Loucy (cell line): ENCODE measurements around the gene CYP2A7.
"Not testable (repeated sequence)": the region's sequence is repeated elsewhere in the genome, so short reads cannot be mapped to it uniquely, and the experiment has no call there.

Experiments used
- H2AFZ ChIP-seq: fragments of 200-600 bp; sonication (generic); 2 replicates; pipeline ENCODE4 v1.6.0; 2016; ENCODE audit warnings: antibody characterized with exemption, mild to moderate bottlenecking, low read length, moderate library complexity
- H3F3A ChIP-seq: fragments of 200-600 bp; 2 replicates; pipeline ENCODE4 v1.6.0; 2016; ENCODE audit warnings: antibody characterized with exemption, low read depth, mild to moderate bottlenecking
- H3K27me3 ChIP-seq: fragments of 200-600 bp; sonication (generic); 2 replicates; pipeline ENCODE4 v1.6.1; 2014; ENCODE audit warnings: low read length, mild to moderate bottlenecking; ENCODE audit not compliant: insufficient read depth, poor library complexity, severe bottlenecking
- H3K36me3 ChIP-seq: fragments of 200-600 bp; sonication (generic); 2 replicates; pipeline ENCODE4 v1.6.1; 2016; ENCODE audit warnings: low read length; ENCODE audit not compliant: insufficient read depth
- H3K4me1 ChIP-seq: fragments of 200-600 bp; sonication (generic); 2 replicates; pipeline ENCODE4 v1.5.1; 2014; ENCODE audit warnings: low read length, mild to moderate bottlenecking; ENCODE audit not compliant: insufficient read depth, poor library complexity, severe bottlenecking
- H3K4me2 ChIP-seq: fragments of 200-600 bp; sonication (generic); 2 replicates; pipeline ENCODE4 v1.6.0; 2014; ENCODE audit warnings: antibody characterized with exemption, low read length, low read depth, mild to moderate bottlenecking; ENCODE audit not compliant: poor library complexity, severe bottlenecking
- H3K4me3 ChIP-seq: fragments of 200-600 bp; sonication (generic); 2 replicates; pipeline ENCODE4 v1.5.1; 2014; ENCODE audit warnings: low read length, mild to moderate bottlenecking, mixed read lengths; ENCODE audit not compliant: poor library complexity, severe bottlenecking
- H3K79me2 ChIP-seq: fragments of 200-600 bp; sonication (generic); 2 replicates; pipeline ENCODE4 v1.6.1; 2014; ENCODE audit warnings: low read length; ENCODE audit not compliant: insufficient read depth
- H3K9ac ChIP-seq: fragments of 200-600 bp; sonication (generic); 2 replicates; pipeline ENCODE4 v1.6.0; 2014; ENCODE audit warnings: mild to moderate bottlenecking, low read depth, low read length, moderate library complexity; ENCODE audit not compliant: poor library complexity, severe bottlenecking
- H3K9me2 ChIP-seq: fragments of 200-600 bp; sonication (generic); replicated peaks from 2 replicates; pipeline ENCODE4 v1.6.1; 2016; ENCODE audit warnings: low read depth, low read length, mixed read lengths
- H3K9me3 ChIP-seq: fragments of 200-600 bp; sonication (generic); 2 replicates; pipeline ENCODE4 v1.6.1; 2014; ENCODE audit warnings: mild to moderate bottlenecking, antibody characterized with exemption, low read length, low read depth; ENCODE audit not compliant: insufficient read depth
- H4K20me1 ChIP-seq: fragments of 200-600 bp; sonication (generic); 2 replicates; pipeline ENCODE4 v1.6.0; 2014; ENCODE audit warnings: antibody characterized with exemption, low read length, mild to moderate bottlenecking; ENCODE audit not compliant: insufficient read depth, poor library complexity, severe bottlenecking
- EZH2phosphoT487 ChIP-seq: fragments of 200-600 bp; IDR thresholded peaks from 2 replicates; pipeline ENCODE4 v1.6.1; 2018; ENCODE audit warnings: antibody characterized with exemption, mild to moderate bottlenecking, moderate library complexity, borderline replicate concordance
- TF ChIP-seq, protein P1 (sequence below): fragments of 200-600 bp; sonication (generic); conservative IDR thresholded peaks from 2 replicates; pipeline ENCODE4 v1.5.1; 2014; ENCODE audit warnings: mild to moderate bottlenecking, antibody characterized with exemption, low read length

CYP2A7 gene

DNA sequence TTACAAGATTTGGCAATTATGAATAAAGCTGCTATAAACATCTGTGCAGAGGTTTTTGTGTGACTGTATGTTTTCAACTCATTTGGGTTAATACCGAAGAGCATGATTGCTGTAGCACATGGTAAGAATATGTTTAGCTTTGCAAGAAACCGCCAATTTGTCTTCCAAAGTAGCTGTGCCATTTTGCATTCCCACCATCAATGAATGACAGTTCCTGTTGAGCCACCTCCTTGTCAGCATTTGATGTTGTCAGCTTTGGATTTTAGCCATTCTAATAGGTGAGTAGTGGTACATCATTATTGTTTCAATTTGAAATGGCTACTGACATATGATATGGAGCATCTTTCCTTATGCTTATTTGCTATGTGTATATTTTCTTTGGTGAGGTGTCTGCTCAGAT is 8.2 kb downstream of the CYP2A7 start:
- not testable (repeated sequence) for H3K9me3 ChIP-seq, H4K20me1 ChIP-seq, H3K4me3 ChIP-seq, H3K36me3 ChIP-seq, H3K27me3 ChIP-seq, H3K4me2 ChIP-seq, H3K9ac ChIP-seq, H3K9me2 ChIP-seq, H3K4me1 ChIP-seq, H2AFZ ChIP-seq, H3F3A ChIP-seq, H3K79me2 ChIP-seq

DNA sequence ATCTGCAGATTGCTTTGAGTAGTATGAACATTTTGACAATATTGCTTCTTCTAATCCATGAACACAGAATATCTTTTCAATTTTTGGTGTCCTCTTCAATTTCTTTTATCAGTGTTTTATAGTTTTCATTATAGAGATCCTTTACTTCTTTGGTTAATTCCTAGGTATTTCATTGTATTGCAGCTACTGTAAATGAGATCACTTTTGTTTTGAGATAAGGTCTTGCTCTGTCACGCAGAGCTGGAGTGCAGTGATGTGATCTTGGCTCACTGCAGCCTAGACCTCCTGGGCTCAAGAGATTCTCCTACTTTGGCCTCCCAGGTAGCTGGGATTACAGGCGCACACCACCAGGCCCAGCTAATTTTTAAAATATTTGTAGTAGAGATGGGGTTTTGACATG is 9.8 kb downstream of the CYP2A7 start:
- H3K9ac ChIP-seq, result no peak overlapping the region
- no peak overlapping the region for H2AFZ ChIP-seq
- H3K27me3 ChIP-seq, result no peaks in the 10 kb centered on the region
- H3K4me1 ChIP-seq, result no peaks in the 10 kb centered on the region
- H4K20me1 ChIP-seq, result no peaks in the 10 kb centered on the region
- H3K9me2 ChIP-seq, result no peaks in the 10 kb centered on the region
- H3F3A ChIP-seq, result no peaks in the 10 kb centered on the region
- H3K79me2 ChIP-seq, result no peaks in the 10 kb centered on the region
- H3K36me3 ChIP-seq, result no peaks in the 10 kb centered on the region
- H3K4me3 ChIP-seq, result no peak overlapping the region
- no peaks in the 10 kb centered on the region for H3K9me3 ChIP-seq
- TF ChIP-seq, protein P1, sequence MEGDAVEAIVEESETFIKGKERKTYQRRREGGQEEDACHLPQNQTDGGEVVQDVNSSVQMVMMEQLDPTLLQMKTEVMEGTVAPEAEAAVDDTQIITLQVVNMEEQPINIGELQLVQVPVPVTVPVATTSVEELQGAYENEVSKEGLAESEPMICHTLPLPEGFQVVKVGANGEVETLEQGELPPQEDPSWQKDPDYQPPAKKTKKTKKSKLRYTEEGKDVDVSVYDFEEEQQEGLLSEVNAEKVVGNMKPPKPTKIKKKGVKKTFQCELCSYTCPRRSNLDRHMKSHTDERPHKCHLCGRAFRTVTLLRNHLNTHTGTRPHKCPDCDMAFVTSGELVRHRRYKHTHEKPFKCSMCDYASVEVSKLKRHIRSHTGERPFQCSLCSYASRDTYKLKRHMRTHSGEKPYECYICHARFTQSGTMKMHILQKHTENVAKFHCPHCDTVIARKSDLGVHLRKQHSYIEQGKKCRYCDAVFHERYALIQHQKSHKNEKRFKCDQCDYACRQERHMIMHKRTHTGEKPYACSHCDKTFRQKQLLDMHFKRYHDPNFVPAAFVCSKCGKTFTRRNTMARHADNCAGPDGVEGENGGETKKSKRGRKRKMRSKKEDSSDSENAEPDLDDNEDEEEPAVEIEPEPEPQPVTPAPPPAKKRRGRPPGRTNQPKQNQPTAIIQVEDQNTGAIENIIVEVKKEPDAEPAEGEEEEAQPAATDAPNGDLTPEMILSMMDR, result no peak
- TF ChIP-seq EZH2phosphoT487, result no peak
- H3K4me2 ChIP-seq, result no peak overlapping the region

DNA sequence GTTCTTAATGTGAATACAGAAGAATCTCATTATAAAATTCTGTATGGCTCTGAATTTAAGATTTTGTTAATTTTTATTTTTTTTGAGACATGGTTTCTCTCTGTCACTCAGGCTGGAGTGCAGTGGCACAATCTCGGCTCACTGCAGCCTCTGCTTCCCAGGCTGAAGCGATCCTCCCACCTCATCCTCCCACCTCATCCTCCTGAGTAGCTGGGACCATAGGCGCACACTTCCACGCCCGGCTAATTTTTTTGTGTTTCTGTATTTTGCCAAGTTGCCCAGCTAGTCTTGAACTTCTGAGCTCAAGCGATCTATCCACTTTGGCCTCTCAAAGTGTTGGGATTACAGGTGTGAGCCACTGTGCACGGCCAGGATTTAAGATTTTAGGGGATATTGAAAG is 14.3 kb downstream of the CYP2A7 start:
- no peak for TF ChIP-seq EZH2phosphoT487
- TF ChIP-seq, protein P1, result no peak
- Histone ChIP-seq H3K9ac (no peak overlapping the region), H3F3A (no peaks in the 10 kb centered on the region), H3K4me2 (no peak overlapping the region), H4K20me1 (no peaks in the 10 kb centered on the region), H2AFZ (no peak overlapping the region), H3K27me3 (no peaks in the 10 kb centered on the region), H3K9me2 (no peaks in the 10 kb centered on the region), H3K4me3 (no peak overlapping the region), H3K79me2 (no peaks in the 10 kb centered on the region), H3K9me3 (no peaks in the 10 kb centered on the region), H3K4me1 (no peaks in the 10 kb centered on the region), H3K36me3 (no peaks in the 10 kb centered on the region)

DNA sequence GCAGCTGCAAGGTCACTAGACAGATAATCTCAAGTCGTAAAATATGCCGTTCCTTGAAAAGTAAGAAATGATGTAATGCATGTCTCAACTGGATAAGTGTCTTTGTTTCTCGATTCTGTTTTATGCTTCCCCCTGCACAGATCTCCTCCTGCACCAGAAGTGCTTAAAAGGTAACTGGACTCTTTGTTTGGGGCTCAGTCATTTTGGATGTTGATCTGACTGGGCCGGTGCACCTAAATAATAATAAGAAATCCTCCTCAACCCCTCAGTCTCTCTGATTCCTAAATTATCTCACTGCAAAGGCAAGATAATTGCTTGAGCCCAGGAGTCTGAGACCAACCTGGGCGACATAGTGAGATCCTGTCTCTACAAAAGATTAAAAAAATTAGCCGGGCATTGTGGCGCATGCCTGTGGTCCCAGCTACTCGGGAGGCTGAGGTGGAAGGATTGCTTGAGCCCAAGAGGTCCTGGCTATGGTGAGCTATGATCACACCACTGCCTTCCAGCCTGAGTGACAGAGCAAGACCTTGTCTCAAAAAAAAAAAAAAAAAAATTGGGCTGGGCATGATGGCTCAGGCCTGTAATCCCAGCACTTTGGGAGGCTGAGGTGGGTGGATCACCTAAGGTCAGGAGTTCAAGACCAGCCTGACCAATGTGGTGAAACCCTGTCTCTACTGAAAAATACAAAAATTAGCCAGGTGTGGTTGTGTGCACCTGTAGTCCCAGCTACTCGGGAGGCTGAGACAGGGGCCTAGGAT is 17.1 kb downstream of the CYP2A7 start:
- not testable (repeated sequence) for H3K4me1 ChIP-seq, H3F3A ChIP-seq, H3K36me3 ChIP-seq, H4K20me1 ChIP-seq, H3K27me3 ChIP-seq, H3K4me3 ChIP-seq, H3K9ac ChIP-seq, H3K4me2 ChIP-seq, H3K9me2 ChIP-seq, H3K9me3 ChIP-seq, H3K79me2 ChIP-seq, H2AFZ ChIP-seq
